Activated CD8-positive, alpha-beta T cell treated with anti-CD3 and anti-CD28 coated beads for 36 hours (primary cell): ENCODE results near the gene GSG1. TPM values are rescaled to one million over a fixed set of nuclear protein-coding genes. Genes with fewer than 3 reads are reported as not detected.

ENCODE experiments used
- ATAC-seq: fragments of 200-7000 bp; cut with Tn5 transposase; one replicate; pipeline ENCODE4 v1.10.0; 2021; ENCODE audit warnings: mild to moderate bottlenecking, moderate library complexity
- CTCF ChIA-PET: fragments of 350-600 bp; sonication (Branson Sonifier 250); formaldehyde crosslinking; loops from one replicate; lab custom pipeline; 2021; ENCODE audit warnings: antibody characterized with exemption; lab: Charles Lee
- POLR2A ChIA-PET: fragments of 350-600 bp; sonication (Branson Sonifier 250); formaldehyde crosslinking; loops from one replicate; lab custom pipeline; 2021; ENCODE audit warnings: antibody characterized with exemption; lab: Charles Lee
- DNase-seq: peaks from one replicate; pipeline ENCODE4 v3.0.0-alpha.2; 2020
- H3K27ac Mint-ChIP-seq: one replicate; pipeline ENCODE4 v1.8.0; 2021; ENCODE audit warnings: mild to moderate bottlenecking, mixed read lengths
- H3K27me3 Mint-ChIP-seq: one replicate; pipeline ENCODE4 v1.8.0; 2021; ENCODE audit warnings: mixed read lengths
- H3K36me3 Mint-ChIP-seq: one replicate; pipeline ENCODE4 v1.8.0; 2021; ENCODE audit warnings: low read depth, mixed read lengths
- H3K4me1 Mint-ChIP-seq: one replicate; pipeline ENCODE4 v1.8.0; 2021; ENCODE audit warnings: low read depth, mixed read lengths
- H3K4me3 Mint-ChIP-seq: one replicate; pipeline ENCODE4 v1.8.0; 2021; ENCODE audit warnings: mild to moderate bottlenecking, moderate library complexity, mixed read lengths
- H3K9me3 Mint-ChIP-seq: one replicate; pipeline ENCODE4 v1.8.0; 2021; ENCODE audit warnings: mixed read lengths
- intact Hi-C: fragments of 100-400 bp; cut with micrococcal nuclease; formaldehyde crosslinking; loops from one replicate; pipeline ENCODE4 v1.10.0; 2022
- total RNA-seq, 2 experiments: library from RNA; stranded (reverse); gene quantifications; one replicate each; pipeline ENCODE4 v1.2.3, GENCODE V29; 2021
- TF ChIP-seq, protein P1 (sequence below): fragments of 200-600 bp; IDR thresholded peaks from one replicate; pipeline ENCODE4 v1.8.0; 2022; ENCODE audit warnings: antibody characterized with exemption, mild to moderate bottlenecking

The GSG1 gene
- total RNA-seq, 2 experiments from 2014 or later = not detected

DNA sequence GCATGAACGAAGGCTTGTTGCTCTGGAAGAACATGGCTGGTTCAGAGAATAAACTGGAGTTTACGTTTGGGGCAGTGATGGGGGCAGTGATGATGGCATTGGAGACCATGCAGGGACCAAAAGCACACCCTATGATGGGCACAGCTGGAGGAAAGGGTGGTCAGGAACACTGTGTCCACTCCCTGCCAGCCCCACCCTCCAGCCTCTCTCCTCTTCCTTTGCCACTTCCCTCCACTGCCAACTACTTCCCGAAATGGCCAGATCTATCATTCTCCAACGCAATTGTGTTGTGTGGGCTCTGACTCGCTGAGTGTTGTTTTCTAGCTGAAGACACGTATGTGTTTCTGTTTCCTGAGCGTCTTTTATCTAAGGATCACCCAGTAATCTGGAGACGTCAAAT, 39.3 kb upstream of the GSG1 start:
- H3K4me3 Mint-ChIP-seq = no peak overlapping the region
- H3K9me3 Mint-ChIP-seq = no peaks in the 10 kb centered on the region
- TF ChIP-seq, protein P1, sequence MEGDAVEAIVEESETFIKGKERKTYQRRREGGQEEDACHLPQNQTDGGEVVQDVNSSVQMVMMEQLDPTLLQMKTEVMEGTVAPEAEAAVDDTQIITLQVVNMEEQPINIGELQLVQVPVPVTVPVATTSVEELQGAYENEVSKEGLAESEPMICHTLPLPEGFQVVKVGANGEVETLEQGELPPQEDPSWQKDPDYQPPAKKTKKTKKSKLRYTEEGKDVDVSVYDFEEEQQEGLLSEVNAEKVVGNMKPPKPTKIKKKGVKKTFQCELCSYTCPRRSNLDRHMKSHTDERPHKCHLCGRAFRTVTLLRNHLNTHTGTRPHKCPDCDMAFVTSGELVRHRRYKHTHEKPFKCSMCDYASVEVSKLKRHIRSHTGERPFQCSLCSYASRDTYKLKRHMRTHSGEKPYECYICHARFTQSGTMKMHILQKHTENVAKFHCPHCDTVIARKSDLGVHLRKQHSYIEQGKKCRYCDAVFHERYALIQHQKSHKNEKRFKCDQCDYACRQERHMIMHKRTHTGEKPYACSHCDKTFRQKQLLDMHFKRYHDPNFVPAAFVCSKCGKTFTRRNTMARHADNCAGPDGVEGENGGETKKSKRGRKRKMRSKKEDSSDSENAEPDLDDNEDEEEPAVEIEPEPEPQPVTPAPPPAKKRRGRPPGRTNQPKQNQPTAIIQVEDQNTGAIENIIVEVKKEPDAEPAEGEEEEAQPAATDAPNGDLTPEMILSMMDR = no peak
- ChIA-PET CTCF (interaction anchor here (1.4 kb wide), 1 partner anchor 136 kb away, joined by 4 read pairs; no protein-coding TSS in a partner anchor), POLR2A (interaction anchor here (0.6 kb wide), 1 partner anchor 33 kb away, joined by 3 read pairs; no protein-coding TSS in a partner anchor)
- H3K36me3 Mint-ChIP-seq = no peaks in the 10 kb centered on the region
- peaks cover 15% of the 10 kb centered on the region for H3K4me1 Mint-ChIP-seq
- ATAC-seq (no peak), DNase-seq (no peak)
- no peak overlapping the region for H3K27ac Mint-ChIP-seq
- intact Hi-C loops = no loop called here
- no peaks in the 10 kb centered on the region for H3K27me3 Mint-ChIP-seq

DNA sequence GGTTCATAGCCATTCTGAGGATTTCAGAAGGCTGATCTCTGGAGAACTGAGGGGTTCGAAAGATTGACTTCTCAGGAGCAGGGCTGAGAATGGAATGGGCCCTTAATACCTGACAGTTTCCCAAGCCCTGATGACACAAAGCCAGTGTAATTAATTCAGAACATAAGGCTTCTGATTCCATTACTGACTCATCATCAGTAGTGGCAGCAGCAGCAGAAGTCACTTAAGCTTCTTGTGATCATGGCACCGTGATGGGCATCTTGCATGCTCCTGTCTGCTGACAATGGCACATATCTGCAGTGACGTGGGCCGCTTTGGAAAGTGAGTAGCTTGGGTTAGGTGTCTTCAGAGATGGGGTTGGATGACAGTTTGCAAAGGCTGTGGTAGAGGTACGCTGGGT, 38.2 kb upstream of the GSG1 start:
- no peaks in the 10 kb centered on the region for H3K36me3 Mint-ChIP-seq
- TF ChIP-seq, protein P1 = no peak
- H3K27me3 Mint-ChIP-seq = no peaks in the 10 kb centered on the region
- intact Hi-C loops = no loop called here
- H3K9me3 Mint-ChIP-seq = no peaks in the 10 kb centered on the region
- no peak overlapping the region for H3K4me3 Mint-ChIP-seq
- peaks cover 15% of the 10 kb centered on the region for H3K4me1 Mint-ChIP-seq
- H3K27ac Mint-ChIP-seq = no peak overlapping the region
- ATAC-seq (no peak), DNase-seq (no peak)
- ChIA-PET CTCF (interaction anchor here (0.6 to 1.6 kb wide), 2 partner anchors 22 to 483 kb away, joined by 3 read pairs; no protein-coding TSS in a partner anchor), POLR2A (no interaction called here)

DNA sequence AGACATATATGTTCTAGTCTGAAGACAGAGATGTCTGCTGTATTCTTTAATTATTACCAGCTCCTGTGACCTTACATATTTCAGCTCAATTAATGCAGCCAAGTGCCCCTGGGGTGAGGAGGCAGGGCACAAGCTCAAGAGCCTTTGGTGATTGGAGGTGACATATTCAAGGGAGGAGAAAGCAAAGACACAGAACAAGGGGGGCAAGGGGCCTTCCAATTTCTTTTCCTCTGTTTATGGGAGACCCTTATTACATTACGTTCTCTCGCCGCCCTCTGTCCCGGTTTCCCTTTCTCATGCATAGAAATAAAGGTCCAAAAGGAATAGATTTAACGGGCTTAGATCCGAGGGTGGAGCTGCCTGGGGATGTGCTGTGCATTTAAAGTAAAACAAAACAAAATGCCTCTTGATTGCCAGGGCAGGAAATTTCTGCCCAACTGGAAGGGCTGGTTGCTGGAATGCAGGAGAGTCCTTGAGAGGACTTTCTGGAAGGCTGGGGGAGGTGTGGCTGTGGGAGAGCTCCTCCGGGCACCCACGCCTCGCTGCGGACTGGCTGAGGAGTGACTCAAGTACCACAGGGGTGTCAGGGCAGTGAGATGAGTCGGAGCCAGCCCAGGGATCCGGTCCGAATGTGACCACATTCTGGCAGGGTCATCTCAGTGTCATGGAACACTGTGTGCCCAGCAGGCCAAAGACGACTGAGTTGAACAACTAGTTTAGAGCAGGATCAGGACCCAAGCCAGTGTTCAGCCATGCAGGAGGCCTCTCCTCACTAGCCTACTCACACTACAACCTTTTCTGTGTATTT, 32.1 kb upstream of the GSG1 start:
- TF ChIP-seq, protein P1 = no peak
- no peak for DNase-seq
- no peak overlapping the region for H3K27ac Mint-ChIP-seq
- H3K9me3 Mint-ChIP-seq = no peaks in the 10 kb centered on the region
- no peaks in the 10 kb centered on the region for H3K36me3 Mint-ChIP-seq
- H3K4me3 Mint-ChIP-seq = no peak overlapping the region
- no peaks in the 10 kb centered on the region for H3K4me1 Mint-ChIP-seq
- intact Hi-C loops = no loop called here
- H3K27me3 Mint-ChIP-seq = peaks cover 4% of the 10 kb centered on the region
- no peak for ATAC-seq
- POLR2A ChIA-PET = no interaction called here
- CTCF ChIA-PET = no interaction called here

DNA sequence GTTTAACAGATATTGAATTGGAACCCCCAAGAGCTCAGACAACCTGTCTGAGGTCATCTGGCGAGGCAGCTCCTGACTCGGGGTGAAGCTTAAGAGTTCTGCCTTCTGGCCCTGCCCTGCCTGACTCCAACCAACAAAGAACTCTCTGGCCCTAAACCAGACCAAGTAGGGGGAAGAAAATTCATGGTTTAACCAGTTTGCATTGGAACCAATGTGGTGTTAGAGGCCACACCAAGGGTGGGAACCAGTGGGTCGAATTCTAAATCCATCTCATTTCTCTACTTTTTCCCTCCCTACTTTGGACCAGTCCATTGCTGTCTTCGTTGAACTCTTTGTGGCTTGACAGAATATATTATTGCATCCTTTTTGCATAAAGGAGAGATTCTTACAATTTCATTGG, 30.4 kb upstream of the GSG1 start:
- no peaks in the 10 kb centered on the region for H3K36me3 Mint-ChIP-seq

GRCh38 chr12:13130981-13131380, 27.5 kb upstream of the GSG1 start:
- intact Hi-C loops = no loop called here
- peaks cover 4% of the 10 kb centered on the region for H3K27me3 Mint-ChIP-seq
- no peak overlapping the region for H3K4me3 Mint-ChIP-seq
- H3K36me3 Mint-ChIP-seq = no peaks in the 10 kb centered on the region
- DNase-seq (no peak), ATAC-seq (no peak)
- POLR2A ChIA-PET = no interaction called here
- no peaks in the 10 kb centered on the region for H3K9me3 Mint-ChIP-seq
- no peak overlapping the region for H3K27ac Mint-ChIP-seq
- H3K4me1 Mint-ChIP-seq = no peaks in the 10 kb centered on the region
- CTCF ChIA-PET = no interaction called here
- TF ChIP-seq, protein P1 = no peak

More for the DNA sequence above, 30.4 kb upstream of the GSG1 start:
- Mint-ChIP-seq H3K27me3 (peaks cover 4% of the 10 kb centered on the region), H3K9me3 (no peaks in the 10 kb centered on the region), H3K4me3 (no peak overlapping the region), H3K27ac (no peak overlapping the region), H3K4me1 (no peaks in the 10 kb centered on the region)
- no peak for ATAC-seq
- no peak for DNase-seq
- intact Hi-C loops = no loop called here
- ChIA-PET CTCF (no interaction called here), POLR2A (no interaction called here)
- TF ChIP-seq, protein P1 = no peak
